B cell (primary cell): Measurements from ENCODE around the gene DCAF7.

Experiments used
- EZH2 ChIP-seq: IDR thresholded peaks from 2 replicates; pipeline ENCODE4 v1.6.1; 2012; ENCODE audit warnings: borderline replicate concordance, low read depth, mild to moderate bottlenecking, moderate library complexity, low read length; ENCODE audit not compliant: insufficient read depth, poor library complexity, severe bottlenecking
- TF ChIP-seq, protein P1 (sequence below): fragments of 200-600 bp; IDR thresholded peaks from one replicate; pipeline ENCODE4 v1.8.0; 2022; ENCODE audit warnings: antibody characterized with exemption, mild to moderate bottlenecking

DNA sequence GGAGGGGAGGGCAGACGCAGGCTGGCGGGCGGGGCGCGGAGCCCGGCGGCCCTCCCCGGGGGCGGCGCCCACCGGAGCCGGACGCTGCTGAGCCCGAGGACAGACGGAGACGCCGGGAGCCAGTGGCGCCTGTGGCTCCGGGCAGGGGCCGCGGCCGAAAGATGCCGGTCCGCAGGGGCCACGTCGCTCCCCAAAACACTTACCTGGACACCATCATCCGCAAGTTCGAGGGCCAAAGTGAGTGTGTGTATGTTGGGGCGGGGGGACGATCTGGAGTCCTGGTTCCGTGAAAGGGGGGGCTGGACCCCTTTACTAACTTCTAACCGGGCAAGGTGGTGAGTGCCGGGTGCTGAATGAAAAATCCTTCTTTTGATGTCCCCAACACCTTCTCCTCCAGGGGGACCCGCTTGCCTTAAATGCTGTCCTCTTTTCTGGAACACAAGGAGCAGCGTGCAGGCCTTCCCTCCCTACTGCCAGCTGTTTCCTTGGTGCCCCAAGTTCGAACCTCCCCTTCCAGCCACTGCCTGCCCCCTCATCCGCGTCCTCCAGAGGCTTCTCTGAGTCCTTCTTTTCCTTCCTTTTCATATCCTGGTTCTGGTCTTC is 26.9 kb upstream of the DCAF7 start, which contains the start of gene KCNH6:
- TF ChIP-seq EZH2, result no peak
- TF ChIP-seq, protein P1, sequence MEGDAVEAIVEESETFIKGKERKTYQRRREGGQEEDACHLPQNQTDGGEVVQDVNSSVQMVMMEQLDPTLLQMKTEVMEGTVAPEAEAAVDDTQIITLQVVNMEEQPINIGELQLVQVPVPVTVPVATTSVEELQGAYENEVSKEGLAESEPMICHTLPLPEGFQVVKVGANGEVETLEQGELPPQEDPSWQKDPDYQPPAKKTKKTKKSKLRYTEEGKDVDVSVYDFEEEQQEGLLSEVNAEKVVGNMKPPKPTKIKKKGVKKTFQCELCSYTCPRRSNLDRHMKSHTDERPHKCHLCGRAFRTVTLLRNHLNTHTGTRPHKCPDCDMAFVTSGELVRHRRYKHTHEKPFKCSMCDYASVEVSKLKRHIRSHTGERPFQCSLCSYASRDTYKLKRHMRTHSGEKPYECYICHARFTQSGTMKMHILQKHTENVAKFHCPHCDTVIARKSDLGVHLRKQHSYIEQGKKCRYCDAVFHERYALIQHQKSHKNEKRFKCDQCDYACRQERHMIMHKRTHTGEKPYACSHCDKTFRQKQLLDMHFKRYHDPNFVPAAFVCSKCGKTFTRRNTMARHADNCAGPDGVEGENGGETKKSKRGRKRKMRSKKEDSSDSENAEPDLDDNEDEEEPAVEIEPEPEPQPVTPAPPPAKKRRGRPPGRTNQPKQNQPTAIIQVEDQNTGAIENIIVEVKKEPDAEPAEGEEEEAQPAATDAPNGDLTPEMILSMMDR, result no peak
